K562 (cell line): ENCODE data around the gene PRTFDC1. TPM values are rescaled to one million over a fixed set of nuclear protein-coding genes. Genes with fewer than 3 reads are reported as not detected.
A peak's percentile ranks its signal among the peaks of the same experiment; 100 is the strongest.

Experiments used
- ATAC-seq: fragments of 200-7000 bp; cut with Tn5 transposase; 3 replicates; pipeline ENCODE4 v1.9.1; 2020; ENCODE audit warnings: moderate library complexity
- BruUV-seq: library from RNA; stranded (reverse); fragments of 400-500 nt; replicated peaks from 2 replicates; lab custom pipeline; 2021; lab: Mats Ljungman, UMichigan
- CTCF ChIA-PET: fragments of 300-600 bp; formaldehyde crosslinking; extraction: SDS; loops from one replicate; lab custom pipeline; 2021; ENCODE audit warnings: low intra/inter-chr PET ratio; lab: Yijun Ruan, JAX
- POLR2A ChIA-PET: fragments of 300-600, 350-650 bp; sonication (Branson Sonifier 250); formaldehyde crosslinking; extraction: SDS; loops from one replicate; lab custom pipeline; 2021; ENCODE audit warnings: antibody characterized with exemption, inconsistent platforms; lab: Yijun Ruan, JAX
- DNase-seq, 4 experiments: peaks; one replicate each; pipeline versions ENCODE4 v3.0.0 to v3.0.0-alpha.2; 2011 to 2018; ENCODE audit warnings: low spot score in 3 of 4, mixed read lengths in 3 of 4; ENCODE audit errors: extremely low read depth in 1 of 4
- FAIRE-seq: peaks from 2 replicates; lab custom pipeline; 2011; peaks lifted over from hg19 to GRCh38; lab: Jason Lieb, UNC
- H2AFZ ChIP-seq: 2 replicates; pipeline ENCODE4 v1.6.0; 2011; ENCODE audit warnings: low read depth, low read length, control low read depth, inconsistent platforms
- H3K27ac ChIP-seq: fragments of 200-600 bp; 3 replicates; pipeline ENCODE4 v1.8.0; 2011; ENCODE audit warnings: low read depth, mild to moderate bottlenecking, control low read depth, inconsistent platforms, low read length, moderate library complexity, mixed read lengths; ENCODE audit errors: extremely low read depth
- H3K27me3 ChIP-seq, 2 experiments: fragments of 300-600 bp in 1 of 2; 2 replicates in 1 of 2; 3 replicates in 1 of 2; pipeline versions ENCODE4 v1.6.0 to v1.8.0; 2011; ENCODE audit warnings: inconsistent platforms in 2 of 2, low read length in 2 of 2, mild to moderate bottlenecking in 1 of 2, mixed read lengths in 1 of 2, moderate library complexity in 1 of 2; ENCODE audit not compliant: control insufficient read depth in 2 of 2, insufficient read depth in 2 of 2
- H3K36me3 ChIP-seq: fragments of 300-600 bp; 3 replicates; pipeline ENCODE4 v1.8.0; 2011; ENCODE audit warnings: mild to moderate bottlenecking, low read length, inconsistent platforms; ENCODE audit not compliant: control insufficient read depth, insufficient read depth
- H3K4me1 ChIP-seq, 2 experiments: fragments of 200-600 bp in 1 of 2; replicated peaks in 1 of 2; 2 replicates in 1 of 2; 3 replicates in 1 of 2; pipeline versions ENCODE4 v1.5.1 to v1.8.0; 2011; ENCODE audit warnings: inconsistent platforms in 2 of 2, low read length in 2 of 2, mild to moderate bottlenecking in 1 of 2, mixed read lengths in 1 of 2, moderate library complexity in 1 of 2; ENCODE audit not compliant: control insufficient read depth in 2 of 2, insufficient read depth in 2 of 2
- H3K4me2 ChIP-seq: 2 replicates; pipeline ENCODE4 v1.6.1; 2011; ENCODE audit warnings: low read length, control low read depth, inconsistent platforms, mixed read lengths; ENCODE audit not compliant: insufficient read depth
- H3K4me3 ChIP-seq: fragments of 200-600 bp; sonication (generic), shearing (Covaris generic); 2 replicates; pipeline ENCODE4 v1.5.1; 2016; ENCODE audit warnings: control low read depth, inconsistent platforms
- H3K79me2 ChIP-seq: fragments of 200-600 bp; 3 replicates; pipeline ENCODE4 v1.8.0; 2011; ENCODE audit warnings: low read length, inconsistent platforms; ENCODE audit not compliant: control insufficient read depth, insufficient read depth
- H3K9ac ChIP-seq, 2 experiments: 2 replicates each; pipeline versions ENCODE4 v1.6.0 to v1.6.1; 2011; ENCODE audit warnings: low read depth in 2 of 2, low read length in 2 of 2, control low read depth in 1 of 2, inconsistent platforms in 1 of 2, mild to moderate bottlenecking in 1 of 2, mixed read lengths in 1 of 2; ENCODE audit not compliant: insufficient read depth in 1 of 2
- H3K9me1 ChIP-seq: one replicate; pipeline ENCODE4 v1.6.0; 2011; ENCODE audit warnings: inconsistent platforms, mild to moderate bottlenecking, low read length, moderate library complexity; ENCODE audit not compliant: control insufficient read depth, insufficient read depth
- H3K9me3 ChIP-seq: replicated peaks from 2 replicates; pipeline ENCODE4 v1.5.1; 2011; ENCODE audit warnings: low read depth, low read length, inconsistent platforms; ENCODE audit not compliant: control insufficient read depth, insufficient read depth
- H4K20me1 ChIP-seq: replicated peaks from 2 replicates; pipeline ENCODE4 v1.6.1; 2011; ENCODE audit warnings: low read length, inconsistent platforms, mixed read lengths; ENCODE audit not compliant: control insufficient read depth, insufficient read depth
- CBX5 ChIP-seq: IDR thresholded peaks from 2 replicates; pipeline ENCODE4 v1.6.1; 2014; ENCODE audit warnings: low read depth, borderline replicate concordance
- GABPA ChIP-seq: fragments of 200-800 bp; sonication (Bioruptor generic); conservative IDR thresholded peaks from 2 replicates; pipeline ENCODE4 v1.6.1; 2016; ENCODE audit warnings: low read depth, missing genetic modification characterization, missing compliant biosample characterization
- NR2C1 ChIP-seq, 2 experiments: fragments of 450-650 bp; IDR thresholded peaks; 2 replicates each; pipeline ENCODE4 v1.6.1; 2017; ENCODE audit warnings: mild to moderate bottlenecking in 2 of 2, antibody characterized with exemption in 1 of 2, inconsistent platforms in 1 of 2, missing compliant biosample characterization in 1 of 2, missing genetic modification characterization in 1 of 2
- SAP30 ChIP-seq: fragments of 200-600 bp; sonication (generic); IDR thresholded peaks from 2 replicates; pipeline ENCODE4 v1.6.1; 2012; ENCODE audit warnings: borderline replicate concordance, low read depth, mild to moderate bottlenecking, moderate library complexity, low read length, control low read depth, inconsistent platforms; ENCODE audit not compliant: insufficient read depth, poor library complexity, severe bottlenecking
- ZNF512 ChIP-seq: IDR thresholded peaks from 2 replicates; pipeline ENCODE4 v1.6.1; 2016; ENCODE audit warnings: missing genetic modification characterization, missing compliant biosample characterization
- WGBS: fragments of 100-300 bp; shearing (Covaris generic); methylation state at CpG from one replicate; pipeline ENCODE4 v1.1.6; 2016; ENCODE audit warnings: low coverage, mixed read lengths; ENCODE audit not compliant: insufficient coverage; ENCODE audit errors: missing lambda C conversion rate; 5-methylcytosine and 5-hydroxymethylcytosine counted together
- in situ Hi-C: fragments of 300-500 bp; cut with MboI; formaldehyde crosslinking; loops from 4 replicates; pipeline ENCODE4 v1.15.0; 2018; ENCODE audit warnings: inconsistent platforms, mixed read lengths
- intact Hi-C: fragments of 100-400 bp; cut with micrococcal nuclease; formaldehyde crosslinking; loops from 2 replicates; pipeline ENCODE4 v1.14.2; 2022
- polyA plus RNA-seq, 8 experiments: library from polyadenylated mRNA; depleted of rRNA in 4 of 8; stranded (reverse) in 5 of 8; unstranded in 3 of 8; fragments of >200 nt; fragmentation: Nextera tagmentation in 2 of 8; fragmentation: Illumina TruSeq in 1 of 8; extraction: Ambion mirVana in 2 of 8; extraction: Trizol in 1 of 8; gene quantifications; 2 replicates each; pipeline versions ENCODE4 v1.2.1 to v1.2.3, GENCODE V29; 2011 to 2014; ENCODE audit warnings: inconsistent platforms in 1 of 8, missing spikeins in 1 of 8
- total RNA-seq, 7 experiments: library from RNA; depleted of rRNA in 6 of 7; stranded (reverse); fragments of >200 nt in 6 of 7; fragmentation: Illumina TruSeq in 2 of 7; extraction: Trizol in 2 of 7; gene quantifications; 2 replicates each; pipeline versions ENCODE4 v1.2.1 to v1.2.3, GENCODE V29; 2011 to 2021; ENCODE audit warnings: low replicate concordance in 1 of 7
- TF ChIP-seq, protein P1 (sequence below), 2 experiments: IDR thresholded peaks; 2 replicates each; pipeline ENCODE4 v1.6.1; 2011; ENCODE audit warnings: borderline replicate concordance in 1 of 2, control low read depth in 1 of 2, low read depth in 1 of 2, low read length in 1 of 2, mild to moderate bottlenecking in 1 of 2, mixed read lengths in 1 of 2, moderate library complexity in 1 of 2; ENCODE audit not compliant: insufficient read depth in 1 of 2, insufficient read length in 1 of 2, poor library complexity in 1 of 2, severe bottlenecking in 1 of 2; ENCODE audit errors: extremely low read depth in 1 of 2

Gene PRTFDC1
- total and polyA plus RNA-seq, 9 of the 15 experiments (the other 6 are each of a cell fraction or from before 2014, with no cell fraction given): 7.0 to 27.6 (median 10.0) TPM

DNA sequence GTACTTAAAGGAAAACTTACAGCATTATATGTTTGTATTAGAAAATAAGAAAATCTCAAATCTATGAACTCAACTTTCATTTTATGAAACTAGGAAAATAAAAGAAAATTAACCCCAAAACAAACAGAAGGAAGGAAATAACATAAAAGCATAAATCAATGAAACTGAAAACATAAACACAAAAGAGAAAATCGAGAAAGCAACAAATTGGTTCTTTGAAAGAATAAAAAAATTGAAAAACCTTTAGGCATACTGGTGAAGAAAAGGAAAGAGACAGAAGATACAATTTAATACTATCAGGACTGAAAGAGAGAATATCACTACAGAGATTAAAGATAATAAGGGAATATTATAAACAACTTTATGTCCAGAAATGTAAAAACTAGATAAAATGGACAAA lies 21.2 kb downstream of the PRTFDC1 start:
- no peak for ATAC-seq
- Histone ChIP-seq H3K9me3 (no peaks in the 10 kb centered on the region; the same call in 1 of the 2 replicates), H3K36me3 (no peaks in the 10 kb centered on the region), H3K79me2 (no peaks in the 10 kb centered on the region), H3K4me2 (no peak overlapping the region), H3K9ac (no peak overlapping the region), H3K4me3 (no peak overlapping the region), H4K20me1 (no peaks in the 10 kb centered on the region)
- in situ Hi-C loops (no loop called here), intact Hi-C loops (no loop called here)
- FAIRE-seq: no peak
- WGBS: 30% methylated on average over 1 of the region's 1 CpG
- CTCF ChIA-PET: no interaction called here
- BruUV-seq: no TSS peak
- TF ChIP-seq, protein P1, sequence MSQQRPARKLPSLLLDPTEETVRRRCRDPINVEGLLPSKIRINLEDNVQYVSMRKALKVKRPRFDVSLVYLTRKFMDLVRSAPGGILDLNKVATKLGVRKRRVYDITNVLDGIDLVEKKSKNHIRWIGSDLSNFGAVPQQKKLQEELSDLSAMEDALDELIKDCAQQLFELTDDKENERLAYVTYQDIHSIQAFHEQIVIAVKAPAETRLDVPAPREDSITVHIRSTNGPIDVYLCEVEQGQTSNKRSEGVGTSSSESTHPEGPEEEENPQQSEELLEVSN (IDR thresholded peaks at IDR 0.05; ENCODE audit: borderline replicate concordance in 1 of 2, extremely low read depth in 1 of 2, insufficient read depth in 1 of 2, insufficient read length in 1 of 2, low read depth in 1 of 2, low read length in 1 of 2, poor library complexity in 1 of 2, severe bottlenecking in 1 of 2): no peak
- no peak for TF ChIP-seq SAP30
- TF ChIP-seq NR2C1 (IDR thresholded peaks at IDR 0.05): no peak
- TF ChIP-seq NR2C1 (tag; IDR thresholded peaks at IDR 0.05): no peak
- TF ChIP-seq ZNF512: peak; percentile 91
- 0 out of 2 replicates have a peak, but pooled peaks have one; percentile 2 for TF ChIP-seq GABPA (tag)
- no peak for TF ChIP-seq CBX5
- TF ChIP-seq, all 486 proteins: peak for 2
- Histone ChIP-seq H3K4me1 (peaks cover 14 to 17% of the 10 kb centered on the region in 2 experiments), H2AFZ (no peak overlapping the region), H3K9me1 (no peaks in the 10 kb centered on the region), H3K27ac (no peak overlapping the region), H3K27me3 (no peaks in the 10 kb centered on the region)
- no peak for DNase-seq
- POLR2A ChIA-PET: no interaction called here
